NCI-H69 (cell line): ENCODE measurements around the gene ZYG11B.
"Not testable (repeated sequence)": the region's sequence is repeated elsewhere in the genome, so short reads cannot be mapped to it uniquely, and the experiment has no call there.

Experiments
- DNase-seq: peaks from one replicate; lab custom pipeline; 2025; lab: John Stamatoyannopoulos, UW

Gene ZYG11B

DNA sequence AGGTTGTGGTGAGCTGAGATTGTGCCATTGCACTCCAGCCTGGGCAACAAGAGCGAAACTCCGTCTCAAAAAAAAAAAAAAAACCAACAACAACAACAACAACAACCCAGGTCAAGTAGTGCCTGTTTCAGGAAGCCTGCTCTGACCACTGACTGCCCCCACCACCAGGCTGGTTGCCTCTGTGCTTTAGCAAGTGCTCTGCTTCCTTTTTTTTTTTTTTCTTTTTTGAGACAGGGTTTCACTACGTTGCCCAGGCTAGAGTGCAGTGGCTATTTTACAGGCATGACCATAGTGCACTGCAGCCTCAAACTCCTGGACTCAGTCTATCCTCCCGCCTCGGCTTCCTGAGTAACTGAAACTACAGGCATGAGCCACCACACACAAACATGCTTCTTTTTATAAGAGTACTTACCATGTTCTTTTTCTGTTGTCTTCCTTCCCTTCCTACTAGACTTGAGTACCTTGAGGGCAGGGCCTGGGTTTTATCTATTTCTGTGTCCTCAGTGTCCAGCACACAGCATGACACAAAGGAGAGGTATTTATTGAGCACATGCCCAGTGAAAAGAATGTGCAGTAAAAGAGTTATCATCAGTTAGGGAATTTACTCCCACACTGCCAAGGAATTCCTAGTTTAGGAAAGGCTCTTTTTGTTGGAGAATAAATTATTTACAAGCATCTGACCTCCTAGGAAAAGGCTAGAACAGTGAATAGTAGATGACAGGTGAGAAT, 18.2 kb upstream of the ZYG11B start:
- DNase-seq: no peak

DNA sequence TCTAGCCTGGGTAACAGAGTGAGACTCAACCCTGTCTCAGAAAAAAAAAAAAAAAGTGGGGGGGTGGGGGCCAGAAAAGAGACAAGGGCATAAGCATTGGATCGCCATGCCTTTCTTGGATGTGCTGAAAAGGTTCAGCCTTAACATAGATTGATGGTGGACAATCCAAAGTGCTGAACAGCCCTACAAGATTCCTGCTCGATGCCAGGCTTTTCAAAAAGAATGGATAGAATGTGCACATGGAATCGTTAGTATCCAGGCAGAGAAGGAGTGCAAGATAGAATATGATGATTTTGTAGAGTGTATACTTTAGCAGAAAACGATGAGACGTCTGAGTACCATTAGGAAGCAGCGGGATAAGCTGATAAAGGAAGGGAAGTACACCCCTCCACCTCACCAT, 17.2 kb upstream of the ZYG11B start:
- no peak for DNase-seq

DNA sequence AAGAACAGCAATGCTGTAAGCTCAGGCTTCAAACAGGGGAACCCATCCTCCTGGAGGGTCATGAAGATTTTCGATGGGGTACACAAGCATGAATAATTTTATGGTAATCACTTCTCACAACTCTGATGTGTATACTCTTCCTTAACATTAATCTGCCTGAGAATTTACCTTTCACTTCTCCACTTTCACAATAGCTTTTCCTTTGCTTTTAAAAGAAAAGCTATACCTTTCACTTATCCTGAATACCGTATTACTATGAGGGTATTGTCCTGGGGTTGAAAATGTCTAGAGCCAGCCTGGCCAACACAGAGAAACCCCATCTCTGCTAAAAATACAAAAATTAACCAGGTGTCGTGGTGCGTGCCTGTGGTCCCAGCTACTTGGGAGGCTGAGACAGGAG, 12.7 kb upstream of the ZYG11B start:
- no peak for DNase-seq

DNA sequence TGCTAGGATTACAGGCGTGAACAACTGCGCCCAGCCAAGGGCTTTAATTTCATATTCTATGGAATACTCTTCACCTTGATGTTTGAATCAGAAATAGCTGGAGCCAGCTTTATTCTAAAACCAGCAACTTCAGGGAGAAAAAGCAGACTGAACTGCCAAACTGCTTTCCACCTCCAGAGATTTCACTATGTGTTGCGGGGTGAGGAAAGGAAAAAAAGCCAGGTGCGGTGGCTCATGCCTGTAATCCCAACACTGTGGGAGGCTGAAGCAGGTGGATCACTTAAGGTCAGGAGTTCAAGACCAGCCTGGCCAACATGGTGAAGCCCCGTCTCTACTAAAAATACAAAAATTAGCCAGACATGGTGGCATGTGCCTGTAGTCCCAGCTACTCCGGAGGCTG, 11.0 kb upstream of the ZYG11B start:
- DNase-seq: not testable (repeated sequence)

DNA sequence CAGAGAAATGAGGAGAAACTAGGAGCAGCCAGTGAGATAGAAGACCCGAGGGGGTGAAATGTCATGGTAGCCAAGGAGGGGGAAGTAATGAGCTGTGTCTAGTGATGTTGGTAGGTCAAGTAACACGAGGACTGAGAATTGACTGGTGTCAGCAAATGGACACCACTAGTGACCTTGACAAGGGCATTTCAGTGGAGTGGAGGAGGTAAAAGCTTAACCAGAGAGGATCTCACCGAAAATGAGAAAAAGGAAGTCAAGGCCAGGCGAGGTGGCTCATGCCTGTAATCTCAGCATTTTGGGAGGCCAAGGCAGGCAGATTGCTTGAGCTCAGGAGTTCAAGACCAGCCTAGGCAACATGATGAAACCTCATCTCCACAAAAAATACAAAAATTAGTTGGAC, 3.0 kb upstream of the ZYG11B start:
- no peak for DNase-seq

DNA sequence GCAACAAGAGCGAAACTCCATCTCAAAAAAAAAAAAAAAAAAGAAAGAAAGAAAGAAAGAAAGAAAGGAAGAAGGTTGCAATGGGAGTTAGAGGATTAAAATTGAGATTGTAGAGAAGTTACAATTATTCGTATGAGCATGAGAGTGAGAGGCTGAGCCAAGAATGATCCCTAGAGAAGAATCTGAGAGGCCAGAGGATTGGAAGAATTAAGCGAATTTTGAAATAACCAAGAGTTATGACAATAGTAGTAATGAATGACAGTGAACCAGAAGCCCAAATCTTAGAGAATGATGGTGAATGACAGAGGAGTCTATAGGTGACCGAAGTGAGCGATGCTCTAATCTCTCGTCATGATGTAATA, 369 bp upstream of the ZYG11B start:
- no peak for DNase-seq

DNA sequence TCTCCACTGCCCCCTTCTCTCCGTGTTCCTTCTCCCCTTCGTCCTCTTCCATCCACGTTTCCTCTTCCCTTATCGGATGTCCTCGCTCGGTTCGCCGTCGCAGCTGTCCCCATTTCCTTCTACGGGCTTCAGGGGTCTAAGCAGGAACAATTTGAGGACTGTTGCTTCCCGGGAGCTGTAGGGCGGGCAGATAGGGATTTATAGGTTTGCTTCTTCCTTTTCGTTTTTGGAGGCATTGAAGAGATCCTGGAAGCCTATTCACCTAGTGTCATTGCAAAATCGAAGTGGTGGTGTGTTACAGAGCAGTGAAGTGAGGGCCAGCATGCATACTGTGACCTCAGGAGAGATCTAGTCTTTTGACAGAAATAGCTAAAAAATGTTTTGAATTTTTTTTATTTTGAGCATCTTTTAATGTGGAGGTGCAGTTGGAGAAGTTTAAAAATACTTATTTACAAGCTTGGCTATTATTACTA, 897 bp downstream of the ZYG11B start:
- peak; percentile 28 for DNase-seq

DNA sequence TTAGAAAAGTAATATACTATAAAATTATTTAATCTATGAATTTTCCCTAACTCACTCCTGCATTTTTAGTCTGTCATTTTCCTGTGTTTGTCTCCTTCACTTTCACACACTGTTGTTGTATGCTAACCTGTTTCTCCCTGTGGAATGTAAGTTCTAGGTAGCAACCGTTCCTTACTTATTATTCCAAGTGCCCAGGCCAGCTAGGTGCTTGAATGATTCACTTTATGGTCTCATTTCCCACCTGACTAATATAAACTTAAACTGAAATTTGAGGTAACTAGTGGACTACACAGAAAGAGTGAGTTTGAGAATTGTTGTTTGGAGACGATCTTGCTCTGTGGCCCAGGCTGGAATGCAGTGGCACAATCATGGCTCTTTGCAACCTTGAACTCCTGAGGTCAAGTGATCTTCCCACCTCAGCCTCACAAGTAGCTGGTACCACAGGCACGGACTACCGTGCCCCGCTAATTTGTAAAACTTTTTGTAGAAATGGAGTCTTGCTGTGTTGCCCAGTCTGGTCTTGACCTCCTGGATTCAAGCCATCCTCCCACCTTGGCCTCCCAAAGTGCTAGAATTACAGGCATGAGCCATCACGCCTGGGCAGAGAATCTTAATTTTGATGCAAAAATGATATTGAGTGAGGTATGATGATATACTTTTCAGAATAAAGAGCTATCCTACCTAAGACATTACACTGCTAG, 1.9 kb downstream of the ZYG11B start:
- DNase-seq: no peak

DNA sequence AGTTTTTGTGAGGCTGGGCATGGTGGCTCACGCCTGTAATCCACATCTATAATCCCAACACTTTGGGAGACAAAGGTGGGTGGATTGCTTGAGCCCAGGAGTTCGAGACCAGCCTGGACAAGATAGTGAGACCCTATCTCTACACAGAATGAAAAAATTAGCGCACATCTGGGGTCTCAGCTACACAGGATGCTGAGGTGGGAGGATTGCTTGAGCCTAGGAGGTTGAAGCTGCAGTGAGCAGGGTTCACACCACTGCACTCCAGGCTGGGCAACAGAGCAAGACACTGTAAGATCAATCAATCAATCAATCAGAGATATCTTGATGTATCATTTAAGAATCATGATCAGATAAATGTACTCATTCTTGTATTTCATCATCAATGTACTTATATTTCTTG, 7.1 kb downstream of the ZYG11B start:
- DNase-seq: no peak

DNA sequence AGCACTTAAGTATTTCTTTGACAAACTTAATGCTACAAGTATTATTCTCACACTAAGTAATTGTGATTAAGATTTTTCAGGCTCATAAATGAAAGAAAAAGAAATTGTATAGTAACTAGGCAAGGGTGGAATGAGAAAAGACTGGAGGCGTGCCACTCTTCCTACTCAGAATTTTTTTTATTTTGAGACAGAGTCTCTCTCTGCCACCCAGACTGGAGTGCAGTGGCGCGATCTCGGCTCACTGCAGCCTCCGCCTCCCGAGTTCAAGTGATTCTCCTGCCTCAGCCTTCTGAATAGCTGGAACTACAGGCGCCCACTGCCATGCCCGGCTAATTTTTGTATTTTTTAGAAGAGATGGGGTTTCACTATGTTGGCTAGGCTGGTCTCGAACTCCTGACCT, 9.1 kb downstream of the ZYG11B start:
- not testable (repeated sequence) for DNase-seq

DNA sequence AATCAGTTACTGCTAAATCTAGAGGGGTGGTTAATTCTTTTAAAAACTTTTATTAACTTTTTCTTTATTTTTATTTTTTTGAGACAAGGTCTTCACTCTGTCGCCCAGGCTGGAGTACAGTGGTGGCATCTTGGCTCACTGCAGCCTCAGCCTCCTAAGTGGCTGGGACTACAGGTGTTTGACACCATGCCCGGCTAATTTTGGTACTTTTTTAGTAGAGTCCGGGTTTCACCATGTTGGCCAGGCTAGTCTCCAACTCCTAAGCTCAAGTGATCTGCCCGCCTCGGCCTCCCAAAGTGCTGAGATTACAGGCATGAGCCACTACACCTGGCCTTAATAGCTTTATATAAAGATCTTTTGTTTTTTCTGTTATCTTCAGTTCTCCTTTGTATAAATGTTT, 11.9 kb downstream of the ZYG11B start:
- DNase-seq: no peak

DNA sequence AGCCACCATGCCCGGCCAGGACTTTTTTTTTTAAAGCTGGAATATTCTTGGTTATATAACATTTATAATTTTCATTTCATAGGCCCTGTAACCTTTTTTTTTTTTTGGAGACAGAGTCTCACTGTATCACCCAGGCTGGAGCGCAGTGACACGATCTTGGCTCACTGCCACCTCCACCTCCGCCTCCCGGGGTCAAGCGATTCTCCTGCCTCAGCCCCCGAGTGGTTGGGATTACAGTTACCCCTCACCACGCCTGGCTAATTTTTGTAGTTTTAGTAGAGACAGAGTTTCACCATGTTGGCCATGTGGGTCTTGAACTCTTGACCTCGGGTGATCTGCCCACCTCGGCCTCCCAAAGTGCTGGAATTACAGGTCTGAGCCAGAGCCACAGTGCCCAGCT, 12.6 kb downstream of the ZYG11B start:
- no peak for DNase-seq

DNA sequence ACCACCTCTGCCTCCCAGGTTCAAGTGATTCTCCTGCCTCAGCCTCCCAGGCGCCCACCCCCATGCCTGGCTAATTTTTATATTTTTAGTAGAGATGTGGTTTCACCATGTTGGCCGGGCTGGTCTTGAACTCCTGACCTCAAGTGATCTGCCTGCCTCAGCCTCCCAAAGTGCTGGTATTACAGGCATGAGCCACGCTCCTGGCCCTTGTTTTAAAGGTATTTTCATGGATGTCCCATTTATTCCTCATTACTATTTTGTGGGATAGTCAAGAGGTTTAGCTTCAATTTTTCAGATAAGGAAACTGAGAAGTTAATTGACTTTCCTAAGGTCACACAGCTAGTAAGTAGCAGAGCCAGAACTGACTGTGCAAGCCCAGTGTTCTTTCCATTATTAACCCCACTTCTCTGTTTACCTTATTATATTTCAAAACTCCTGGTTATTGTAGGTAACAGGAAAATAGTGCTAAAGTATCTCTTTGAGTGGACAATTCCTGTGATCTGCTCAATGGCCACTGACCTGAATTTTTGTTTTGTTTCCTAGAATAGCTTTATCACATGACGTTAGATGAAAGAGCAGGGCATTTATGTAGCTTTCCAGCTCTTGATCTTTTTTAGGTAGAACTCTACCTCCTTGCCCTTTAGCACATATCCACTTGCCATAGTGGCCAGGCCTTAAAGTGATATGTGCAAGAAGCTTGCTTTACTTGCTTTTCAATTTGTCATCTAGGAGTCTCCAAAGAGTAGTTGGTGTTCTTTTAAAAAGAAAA, 13.6 kb downstream of the ZYG11B start:
- no peak for DNase-seq

DNA sequence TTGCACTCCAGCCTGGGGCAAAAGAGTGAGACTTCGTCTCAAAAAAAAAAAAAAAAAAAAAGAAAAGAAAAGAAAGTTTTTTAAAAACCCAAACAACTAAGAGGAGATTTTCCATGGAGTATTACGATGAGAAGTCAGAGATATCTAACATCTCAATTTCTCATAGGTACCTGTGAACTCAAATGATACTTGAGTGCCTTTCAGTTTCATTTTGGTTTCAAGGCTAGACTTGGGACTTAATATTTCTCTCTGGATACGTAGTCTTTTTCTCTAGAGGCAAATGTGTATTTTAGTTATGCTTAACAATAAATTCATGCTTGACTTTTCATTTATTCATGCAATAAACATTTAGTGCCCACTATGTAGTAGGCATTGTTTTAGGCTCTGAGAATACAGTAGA, 15.0 kb downstream of the ZYG11B start:
- no peak for DNase-seq

DNA sequence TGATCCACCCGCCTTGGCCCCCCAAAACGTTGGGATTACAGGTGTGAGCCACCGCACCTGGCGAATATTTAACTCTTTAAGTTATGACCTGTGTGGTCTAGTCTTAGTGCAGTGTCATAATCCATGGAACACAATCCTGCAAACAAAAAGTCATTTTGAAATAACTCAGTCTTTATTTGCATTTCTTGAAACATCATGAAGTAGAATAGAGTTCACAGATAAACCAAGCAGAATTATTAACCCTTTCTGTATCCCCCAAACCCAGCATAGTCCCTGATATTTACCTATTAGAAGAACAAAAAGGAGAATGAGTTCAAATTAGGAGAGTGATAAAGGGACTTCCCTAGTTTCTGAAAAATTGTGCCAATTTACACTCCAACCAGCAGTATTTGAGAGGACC, 19.9 kb downstream of the ZYG11B start:
- no peak for DNase-seq

DNA sequence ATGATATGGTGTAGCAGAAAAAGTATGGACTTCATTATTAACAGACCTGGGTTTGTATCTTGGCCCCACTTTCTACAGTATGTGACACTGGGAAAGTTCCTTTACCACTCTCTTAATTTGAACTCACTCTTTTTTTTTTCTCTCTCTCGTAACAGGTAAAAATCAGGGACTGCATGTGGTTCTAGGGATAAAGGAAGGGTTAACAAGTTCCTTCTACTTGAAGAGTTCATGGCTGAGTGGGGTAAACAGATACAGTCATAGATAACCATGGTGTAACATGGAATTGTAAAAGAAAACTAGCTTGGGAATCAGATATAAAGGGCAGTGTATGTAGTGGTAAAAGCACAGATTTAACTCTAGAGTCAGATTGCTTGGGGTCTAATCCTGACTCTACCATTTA, 21.2 kb downstream of the ZYG11B start:
- no peak for DNase-seq

DNA sequence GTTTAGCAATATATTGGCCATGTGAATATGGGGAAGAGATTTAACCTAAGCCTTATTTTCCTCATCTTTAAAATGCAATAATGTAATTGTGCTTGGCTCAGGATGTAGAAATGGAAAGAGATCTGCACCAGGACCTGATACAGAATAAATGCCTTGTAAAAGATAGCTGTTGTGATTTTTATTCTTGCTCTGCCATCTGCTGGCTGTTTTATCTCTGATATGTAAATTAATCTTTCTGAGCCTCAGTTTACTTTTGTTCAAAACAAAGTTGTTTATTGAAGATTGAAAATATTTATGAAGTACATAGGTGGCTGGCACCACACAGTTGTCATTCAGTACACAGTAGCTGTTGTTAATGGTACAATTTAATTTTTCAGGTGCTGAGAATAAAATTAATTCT, 21.9 kb downstream of the ZYG11B start:
- DNase-seq: no peak

DNA sequence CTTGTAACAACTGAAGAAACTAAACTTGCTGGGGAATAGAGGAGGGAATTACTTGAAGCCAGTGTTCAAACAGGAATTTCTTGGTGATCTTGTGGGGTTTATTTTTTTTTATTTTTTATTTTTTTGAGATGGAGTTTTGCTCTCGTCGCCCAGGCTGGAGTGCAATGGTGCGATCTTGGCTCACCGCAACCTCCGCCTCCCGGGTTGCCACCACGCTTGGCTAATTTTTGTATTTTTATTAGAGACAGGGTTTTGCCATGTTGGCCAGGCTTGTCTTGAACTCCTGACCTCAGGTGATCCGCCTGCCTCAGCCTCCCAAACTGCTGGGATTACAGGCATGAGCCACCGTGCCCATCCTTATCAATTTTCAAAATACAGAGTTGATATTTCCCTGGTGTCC, 23.2 kb downstream of the ZYG11B start:
- not testable (repeated sequence) for DNase-seq

DNA sequence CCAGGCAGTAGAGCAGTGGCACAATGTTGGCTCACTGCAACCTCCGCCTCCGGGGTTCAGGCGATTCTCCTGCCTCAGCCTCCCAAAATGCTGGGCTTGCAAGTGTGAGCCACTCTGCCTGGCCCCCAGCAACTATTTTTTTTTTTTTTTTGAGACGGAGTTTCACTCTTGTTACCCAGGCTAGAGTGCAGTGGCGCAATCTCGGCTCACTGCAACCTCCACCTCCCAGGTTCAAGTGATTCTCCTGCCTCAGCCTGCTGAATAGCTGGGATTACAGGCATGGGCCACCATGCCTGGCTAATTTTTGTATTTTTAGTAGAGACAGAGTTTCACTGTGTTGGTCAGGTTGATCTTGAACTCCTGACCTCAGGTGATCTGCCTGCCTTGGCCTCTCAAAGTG, 23.9 kb downstream of the ZYG11B start:
- not testable (repeated sequence) for DNase-seq

DNA sequence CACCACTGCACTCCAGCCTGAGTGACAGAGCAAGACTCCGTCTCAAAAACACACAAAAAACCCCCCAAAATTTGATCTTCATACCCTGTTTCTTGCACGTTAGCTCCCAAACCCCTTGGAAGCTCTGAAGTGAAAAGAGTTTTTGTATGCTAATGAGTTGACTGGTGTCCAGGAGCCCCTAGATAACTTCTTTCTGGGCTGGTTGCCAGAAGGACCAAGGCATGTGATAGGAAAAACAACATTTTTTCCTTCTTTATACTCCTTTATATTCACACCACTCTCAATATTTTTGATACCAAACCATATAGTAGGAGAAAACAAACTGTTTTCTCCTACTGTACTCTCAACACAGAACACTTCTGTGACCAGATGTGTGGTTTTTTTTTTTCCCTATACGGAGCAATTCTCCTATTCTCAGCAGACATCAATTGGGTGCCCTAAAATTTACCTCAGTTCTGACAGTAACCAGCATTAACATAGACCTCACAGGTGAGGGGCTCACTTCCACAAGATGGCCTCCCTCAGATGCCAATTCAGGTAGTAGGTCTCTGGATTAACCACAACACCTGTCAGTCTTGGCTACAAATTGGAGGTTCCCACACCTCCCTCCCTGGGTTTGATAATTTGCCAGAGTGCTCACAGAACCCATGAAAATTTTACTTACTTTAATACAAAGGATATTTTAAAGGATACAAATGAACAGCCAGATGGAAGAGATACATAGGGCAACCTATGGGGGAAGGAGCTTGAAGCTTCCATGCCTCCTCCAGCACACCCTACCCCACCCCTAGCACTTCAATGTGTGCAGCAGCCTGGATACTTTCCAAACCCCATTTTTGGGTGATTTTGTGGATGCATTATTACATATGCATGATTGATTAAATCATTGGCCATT, 25.6 kb downstream of the ZYG11B start:
- DNase-seq: no peak

DNA sequence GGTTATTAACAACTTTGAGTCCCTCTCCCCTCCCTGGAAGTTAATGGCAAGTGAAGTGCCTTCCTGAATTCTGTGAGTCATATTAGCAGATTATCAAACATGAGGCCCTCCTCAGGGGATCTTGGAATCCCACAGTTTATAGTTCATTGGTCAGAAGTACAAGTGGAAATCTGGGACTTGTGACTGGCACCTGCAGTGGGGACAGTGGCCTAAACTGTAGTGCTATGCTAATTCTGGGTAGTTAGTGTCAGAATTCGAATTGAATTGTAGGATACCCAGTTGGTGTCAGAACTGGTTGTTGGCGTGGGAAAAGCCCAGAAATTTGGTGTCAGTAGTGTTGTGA, 26.2 kb downstream of the ZYG11B start:
- no peak for DNase-seq

DNA sequence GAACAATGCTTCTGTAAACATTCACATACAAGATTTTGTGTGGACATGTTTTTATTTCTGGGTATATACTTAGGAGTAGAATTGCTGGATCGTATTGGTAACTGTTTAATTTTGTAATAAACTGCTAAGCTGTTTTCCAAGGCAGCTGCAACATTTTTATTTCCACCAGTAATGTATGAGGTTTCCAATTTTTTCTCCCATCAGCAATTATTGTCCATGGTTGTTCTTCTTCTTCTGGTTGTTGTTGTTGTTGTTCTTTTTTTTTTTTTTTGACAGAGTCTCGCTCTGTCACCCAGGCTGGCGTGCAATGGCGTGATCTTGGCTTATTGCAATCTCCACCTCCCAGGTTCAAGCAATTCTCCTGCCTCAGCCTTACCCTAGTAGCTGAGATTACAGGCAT, 26.9 kb downstream of the ZYG11B start:
- DNase-seq: no peak
